HEK293 (cell line): ENCODE data around the gene C1QTNF4.

Source experiments
- BCL11B ChIP-seq: fragments of 450-650 bp; formaldehyde crosslinking; IDR thresholded peaks from 2 replicates; pipeline ENCODE4 v1.5.1; 2016; ENCODE audit warnings: low read depth, missing biosample characterization, missing genetic modification characterization
- GLI2 ChIP-seq: fragments of 450-650 bp; formaldehyde crosslinking; IDR thresholded peaks from 2 replicates; pipeline ENCODE4; 2017; ENCODE audit warnings: missing biosample characterization, missing genetic modification characterization, low read depth, borderline replicate concordance
- HOXD13 ChIP-seq: sonication (generic); formaldehyde crosslinking; IDR thresholded peaks from 2 replicates; pipeline ENCODE4 v1.8.0; 2022; ENCODE audit warnings: missing genetic modification reagents, borderline replicate concordance
- PRDM4 ChIP-seq: fragments of 450-650 bp; formaldehyde crosslinking; IDR thresholded peaks from 2 replicates; pipeline ENCODE4 v1.5.1; 2017; ENCODE audit warnings: missing biosample characterization, missing genetic modification characterization
- SALL2 ChIP-seq: fragments of 450-650 bp; formaldehyde crosslinking; IDR thresholded peaks from 2 replicates; pipeline ENCODE4 v1.5.0; 2017; ENCODE audit warnings: missing biosample characterization, mild to moderate bottlenecking, missing genetic modification characterization, borderline replicate concordance
- SCRT1 ChIP-seq: fragments of 450-650 bp; formaldehyde crosslinking; IDR thresholded peaks from 2 replicates; pipeline ENCODE4 v1.5.1; 2016; ENCODE audit warnings: missing biosample characterization, missing genetic modification characterization, borderline replicate concordance
- ZBTB1 ChIP-seq: fragments of 450-650 bp; formaldehyde crosslinking; IDR thresholded peaks from 2 replicates; pipeline ENCODE4 v1.5.1; 2016; ENCODE audit warnings: missing biosample characterization, missing genetic modification characterization
- ZNF16 ChIP-seq: fragments of 450-650 bp; formaldehyde crosslinking; IDR thresholded peaks from 2 replicates; pipeline ENCODE4 v1.5.1; 2016; ENCODE audit warnings: low read depth, missing biosample characterization, missing genetic modification characterization
- ZNF324 ChIP-seq: fragments of 450-650 bp; formaldehyde crosslinking; IDR thresholded peaks from 2 replicates; pipeline ENCODE4 v1.5.1; 2016; ENCODE audit warnings: missing biosample characterization, missing genetic modification characterization
- ZNF398 ChIP-seq: fragments of 450-650 bp; formaldehyde crosslinking; IDR thresholded peaks from 2 replicates; pipeline ENCODE4 v1.5.1; 2017; ENCODE audit warnings: missing biosample characterization, missing genetic modification characterization
- ZNF529 ChIP-seq: fragments of 450-650 bp; formaldehyde crosslinking; IDR thresholded peaks from 2 replicates; pipeline ENCODE4 v1.5.1; 2017; ENCODE audit warnings: missing genetic modification characterization, missing biosample characterization; ENCODE audit not compliant: insufficient replicate concordance
- ZNF530 ChIP-seq: fragments of 450-650 bp; formaldehyde crosslinking; IDR thresholded peaks from 2 replicates; pipeline ENCODE4 v1.5.1; 2016; ENCODE audit warnings: low read depth, missing biosample characterization, missing genetic modification characterization
- ZNF544 ChIP-seq: fragments of 450-650 bp; formaldehyde crosslinking; IDR thresholded peaks from 2 replicates; pipeline ENCODE4 v1.5.0; 2017; ENCODE audit warnings: missing biosample characterization, missing genetic modification characterization
- ZNF549 ChIP-seq: fragments of 450-650 bp; IDR thresholded peaks from 2 replicates; pipeline ENCODE4 v1.5.1; 2018; ENCODE audit warnings: missing biosample characterization, missing genetic modification characterization, mild to moderate bottlenecking, inconsistent platforms, moderate library complexity
- ZNF585B ChIP-seq: fragments of 450-650 bp; formaldehyde crosslinking; IDR thresholded peaks from 2 replicates; pipeline ENCODE4 v1.5.1; 2016; ENCODE audit warnings: missing biosample characterization, missing genetic modification characterization
- ZNF623 ChIP-seq: fragments of 450-650 bp; formaldehyde crosslinking; IDR thresholded peaks from 2 replicates; pipeline ENCODE4 v1.5.1; 2016; ENCODE audit warnings: missing biosample characterization, missing genetic modification characterization
- ZNF629 ChIP-seq: fragments of 450-650 bp; formaldehyde crosslinking; IDR thresholded peaks from 2 replicates; pipeline ENCODE4 v1.5.1; 2017; ENCODE audit warnings: missing biosample characterization, missing genetic modification characterization
- ZNF664 ChIP-seq: fragments of 450-650 bp; formaldehyde crosslinking; IDR thresholded peaks from 2 replicates; pipeline ENCODE4 v1.5.1; 2016; ENCODE audit warnings: missing biosample characterization, missing genetic modification characterization
- ZNF670 ChIP-seq: fragments of 450-650 bp; formaldehyde crosslinking; IDR thresholded peaks from 2 replicates; pipeline ENCODE4 v1.5.1; 2016; ENCODE audit warnings: missing biosample characterization, missing genetic modification characterization, low read depth
- ZNF701 ChIP-seq: fragments of 450-650 bp; formaldehyde crosslinking; IDR thresholded peaks from 2 replicates; pipeline ENCODE4 v1.5.1; 2016; ENCODE audit warnings: missing biosample characterization, missing genetic modification characterization
- ZNF776 ChIP-seq: fragments of 450-650 bp; formaldehyde crosslinking; IDR thresholded peaks from 2 replicates; pipeline ENCODE4 v1.5.0; 2017; ENCODE audit warnings: missing biosample characterization, missing genetic modification characterization, borderline replicate concordance
- ZNF785 ChIP-seq: fragments of 450-650 bp; formaldehyde crosslinking; IDR thresholded peaks from 2 replicates; pipeline ENCODE4 v1.5.1; 2016; ENCODE audit warnings: missing biosample characterization, missing genetic modification characterization
- ZNF843 ChIP-seq: fragments of 450-650 bp; formaldehyde crosslinking; IDR thresholded peaks from 2 replicates; pipeline ENCODE4 v1.5.1; 2016; ENCODE audit warnings: missing biosample characterization, missing genetic modification characterization
- TF ChIP-seq, protein P1 (sequence below): fragments of 450-650 bp; formaldehyde crosslinking; IDR thresholded peaks from 2 replicates; pipeline ENCODE4 v1.5.1; 2017; ENCODE audit warnings: missing biosample characterization, mild to moderate bottlenecking, missing genetic modification characterization, moderate library complexity
- TF ChIP-seq, protein P2 (sequence below): fragments of 450-650 bp; formaldehyde crosslinking; IDR thresholded peaks from 2 replicates; pipeline ENCODE4 v1.5.1; 2016; ENCODE audit warnings: missing biosample characterization, missing genetic modification characterization
- TF ChIP-seq, protein P3 (sequence below): fragments of 450-650 bp; formaldehyde crosslinking; IDR thresholded peaks from 2 replicates; pipeline ENCODE4 v1.5.1; 2017; ENCODE audit warnings: missing biosample characterization, missing genetic modification characterization
- TF ChIP-seq, protein P4 (sequence below): fragments of 450-650 bp; formaldehyde crosslinking; IDR thresholded peaks from 2 replicates; pipeline ENCODE4 v1.5.1; 2016; ENCODE audit warnings: missing biosample characterization, missing genetic modification characterization, borderline replicate concordance
- TF ChIP-seq, protein P5 (sequence below): fragments of 450-650 bp; formaldehyde crosslinking; IDR thresholded peaks from 2 replicates; pipeline ENCODE4 v1.5.1; 2017; ENCODE audit warnings: missing biosample characterization, missing genetic modification characterization

The C1QTNF4 gene

DNA sequence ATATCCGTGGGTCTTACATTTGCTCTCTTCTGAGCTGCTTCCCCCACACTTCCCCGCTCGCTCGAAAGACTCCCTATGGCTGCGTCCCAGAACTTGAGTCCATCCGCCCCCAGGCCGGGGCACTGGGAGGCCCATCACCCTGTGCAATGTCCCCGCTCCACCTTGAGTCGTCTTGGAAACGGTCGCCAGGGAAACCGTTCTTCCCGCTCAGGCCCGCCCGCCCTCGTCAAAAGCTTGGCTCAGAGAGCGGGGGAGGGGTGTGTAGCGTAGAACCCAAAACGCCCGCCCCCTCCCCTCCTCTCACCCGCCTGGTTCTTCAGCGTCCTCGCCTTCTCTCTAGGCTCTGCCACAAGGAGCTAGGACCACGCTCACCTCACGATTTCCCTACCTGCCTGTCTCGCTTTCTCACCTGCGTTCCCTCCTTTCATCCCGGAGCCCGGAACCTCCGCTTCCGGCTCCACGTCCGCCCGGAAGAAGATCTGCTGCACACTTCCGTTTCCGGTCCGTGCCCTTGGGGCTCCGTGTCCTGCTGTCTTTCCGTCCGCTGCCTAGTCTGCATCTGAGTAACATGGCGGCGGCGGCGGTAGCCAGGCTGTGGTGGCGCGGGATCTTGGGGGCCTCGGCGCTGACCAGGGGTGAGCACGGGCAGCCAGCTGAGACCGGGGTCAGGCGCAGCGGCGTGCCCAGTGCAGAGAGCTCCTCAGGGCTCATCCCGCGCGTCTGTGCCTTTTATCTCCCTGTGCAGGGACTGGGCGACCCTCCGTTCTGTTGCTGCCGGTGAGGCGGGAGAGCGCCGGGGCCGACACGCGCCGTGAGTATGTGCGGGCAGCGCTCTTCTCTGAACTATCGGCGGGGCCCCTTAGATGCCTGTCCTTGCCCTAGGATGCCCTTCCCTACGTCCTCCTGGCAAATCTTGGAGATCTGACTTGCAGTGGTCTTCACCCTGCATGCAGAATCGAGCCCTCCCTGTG is 15.4 kb downstream of the C1QTNF4 start, which contains the start of the genes KBTBD4 and NDUFS3 (continued):
- TF ChIP-seq, protein P1, sequence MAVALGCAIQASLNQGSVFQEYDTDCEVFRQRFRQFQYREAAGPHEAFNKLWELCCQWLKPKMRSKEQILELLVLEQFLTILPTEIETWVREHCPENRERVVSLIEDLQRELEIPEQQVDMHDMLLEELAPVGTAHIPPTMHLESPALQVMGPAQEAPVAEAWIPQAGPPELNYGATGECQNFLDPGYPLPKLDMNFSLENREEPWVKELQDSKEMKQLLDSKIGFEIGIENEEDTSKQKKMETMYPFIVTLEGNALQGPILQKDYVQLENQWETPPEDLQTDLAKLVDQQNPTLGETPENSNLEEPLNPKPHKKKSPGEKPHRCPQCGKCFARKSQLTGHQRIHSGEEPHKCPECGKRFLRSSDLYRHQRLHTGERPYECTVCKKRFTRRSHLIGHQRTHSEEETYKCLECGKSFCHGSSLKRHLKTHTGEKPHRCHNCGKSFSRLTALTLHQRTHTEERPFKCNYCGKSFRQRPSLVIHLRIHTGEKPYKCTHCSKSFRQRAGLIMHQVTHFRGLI (tag by site-specific recombination): peak; percentile 48; the same call in 1 of the 2 replicates
- peak; percentile 53 for TF ChIP-seq ZNF398 (tag by site-specific recombination)
- TF ChIP-seq ZBTB1: no peak
- TF ChIP-seq ZNF529 (tag by site-specific recombination): no peak
- no peak for TF ChIP-seq ZNF544 (tag by site-specific recombination)
- TF ChIP-seq GLI2 (tag by site-specific recombination): no peak; the same call in 1 of the 2 replicates
- TF ChIP-seq ZNF629 (tag by site-specific recombination): peak; percentile 94
- TF ChIP-seq, protein P2, sequence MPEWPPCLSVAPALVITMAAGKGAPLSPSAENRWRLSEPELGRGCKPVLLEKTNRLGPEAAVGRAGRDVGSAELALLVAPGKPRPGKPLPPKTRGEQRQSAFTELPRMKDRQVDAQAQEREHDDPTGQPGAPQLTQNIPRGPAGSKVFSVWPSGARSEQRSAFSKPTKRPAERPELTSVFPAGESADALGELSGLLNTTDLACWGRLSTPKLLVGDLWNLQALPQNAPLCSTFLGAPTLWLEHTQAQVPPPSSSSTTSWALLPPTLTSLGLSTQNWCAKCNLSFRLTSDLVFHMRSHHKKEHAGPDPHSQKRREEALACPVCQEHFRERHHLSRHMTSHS (tag by site-specific recombination): no peak
- peak; percentile 70 for TF ChIP-seq PRDM4 (tag by site-specific recombination)
- TF ChIP-seq, protein P3, sequence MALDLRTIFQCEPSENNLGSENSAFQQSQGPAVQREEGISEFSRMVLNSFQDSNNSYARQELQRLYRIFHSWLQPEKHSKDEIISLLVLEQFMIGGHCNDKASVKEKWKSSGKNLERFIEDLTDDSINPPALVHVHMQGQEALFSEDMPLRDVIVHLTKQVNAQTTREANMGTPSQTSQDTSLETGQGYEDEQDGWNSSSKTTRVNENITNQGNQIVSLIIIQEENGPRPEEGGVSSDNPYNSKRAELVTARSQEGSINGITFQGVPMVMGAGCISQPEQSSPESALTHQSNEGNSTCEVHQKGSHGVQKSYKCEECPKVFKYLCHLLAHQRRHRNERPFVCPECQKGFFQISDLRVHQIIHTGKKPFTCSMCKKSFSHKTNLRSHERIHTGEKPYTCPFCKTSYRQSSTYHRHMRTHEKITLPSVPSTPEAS (tag by site-specific recombination): peak; percentile 85
- peak; percentile 96 for TF ChIP-seq SALL2
- TF ChIP-seq ZNF549: no peak
- TF ChIP-seq BCL11B: no peak
- TF ChIP-seq ZNF776 (tag by site-specific recombination): no peak
- no peak for TF ChIP-seq ZNF701 (tag by site-specific recombination)
- no peak for TF ChIP-seq ZNF530 (tag by site-specific recombination)
- peak; percentile 39; the same call in 1 of the 2 replicates for TF ChIP-seq ZNF623 (tag by site-specific recombination)
- peak; percentile 55; the same call in 1 of the 2 replicates for TF ChIP-seq ZNF785
- TF ChIP-seq ZNF664 (tag by site-specific recombination): peak; percentile 32; the same call in 1 of the 2 replicates
- TF ChIP-seq, protein P4, sequence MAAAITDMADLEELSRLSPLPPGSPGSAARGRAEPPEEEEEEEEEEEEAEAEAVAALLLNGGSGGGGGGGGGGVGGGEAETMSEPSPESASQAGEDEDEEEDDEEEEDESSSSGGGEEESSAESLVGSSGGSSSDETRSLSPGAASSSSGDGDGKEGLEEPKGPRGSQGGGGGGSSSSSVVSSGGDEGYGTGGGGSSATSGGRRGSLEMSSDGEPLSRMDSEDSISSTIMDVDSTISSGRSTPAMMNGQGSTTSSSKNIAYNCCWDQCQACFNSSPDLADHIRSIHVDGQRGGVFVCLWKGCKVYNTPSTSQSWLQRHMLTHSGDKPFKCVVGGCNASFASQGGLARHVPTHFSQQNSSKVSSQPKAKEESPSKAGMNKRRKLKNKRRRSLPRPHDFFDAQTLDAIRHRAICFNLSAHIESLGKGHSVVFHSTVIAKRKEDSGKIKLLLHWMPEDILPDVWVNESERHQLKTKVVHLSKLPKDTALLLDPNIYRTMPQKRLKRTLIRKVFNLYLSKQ (tag by site-specific recombination): peak; percentile 71; the same call in 1 of the 2 replicates
- TF ChIP-seq SCRT1 (tag by site-specific recombination): 0 out of 2 replicates have a peak, but pooled peaks have one; percentile 43
- no peak for TF ChIP-seq ZNF670 (tag by site-specific recombination)
- no peak for TF ChIP-seq ZNF16 (tag by site-specific recombination)
- TF ChIP-seq, protein P5, sequence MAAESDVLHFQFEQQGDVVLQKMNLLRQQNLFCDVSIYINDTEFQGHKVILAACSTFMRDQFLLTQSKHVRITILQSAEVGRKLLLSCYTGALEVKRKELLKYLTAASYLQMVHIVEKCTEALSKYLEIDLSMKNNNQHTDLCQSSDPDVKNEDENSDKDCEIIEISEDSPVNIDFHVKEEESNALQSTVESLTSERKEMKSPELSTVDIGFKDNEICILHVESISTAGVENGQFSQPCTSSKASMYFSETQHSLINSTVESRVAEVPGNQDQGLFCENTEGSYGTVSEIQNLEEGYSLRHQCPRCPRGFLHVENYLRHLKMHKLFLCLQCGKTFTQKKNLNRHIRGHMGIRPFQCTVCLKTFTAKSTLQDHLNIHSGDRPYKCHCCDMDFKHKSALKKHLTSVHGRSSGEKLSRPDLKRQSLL (tag by site-specific recombination): peak; percentile 80
- TF ChIP-seq HOXD13 (CRISPR knock-in tag): peak; percentile 79
- no peak for TF ChIP-seq ZNF585B (tag by site-specific recombination)
- TF ChIP-seq ZNF324: peak; percentile 100
- TF ChIP-seq ZNF843 (tag by site-specific recombination): peak; percentile 92
